Tibial nerve (tissue), 4 donors: ENCODE results near the gene MEIOB. TPM values are rescaled to one million over a fixed set of nuclear protein-coding genes. Genes with fewer than 3 reads are reported as not detected.

Source experiments
- DNase-seq, 2 donors: peaks; one replicate each; pipeline ENCODE4 v3.0.0-alpha.2; 2019; ENCODE audit warnings: low spot score in 2 of 2
- H3K27ac ChIP-seq, 4 donors: fragments of 200-600 bp; sonication (generic) in 3 of 4; one replicate each; pipeline ENCODE4 v1.5.1; 2017 to 2019; ENCODE audit warnings: mild to moderate bottlenecking in 1 of 4
- H3K27me3 ChIP-seq, 2 donors: fragments of 200-600 bp; sonication (generic) in 1 of 2; one replicate each; pipeline versions ENCODE4 v1.5.1 to v1.6.0; 2017 to 2019
- H3K36me3 ChIP-seq, 3 donors: fragments of 200-600 bp; sonication (generic); one replicate each; pipeline ENCODE4 v1.5.1; 2018 to 2019
- H3K4me1 ChIP-seq, 4 donors: fragments of 200-600 bp; sonication (generic) in 3 of 4; one replicate each; pipeline ENCODE4 v1.5.1; 2017 to 2019
- H3K4me3 ChIP-seq, 4 donors: fragments of 200-600 bp; sonication (generic) in 3 of 4; one replicate each; pipeline ENCODE4 v1.5.1; 2017 to 2019; ENCODE audit warnings: mild to moderate bottlenecking in 1 of 4, moderate library complexity in 1 of 4
- H3K9me3 ChIP-seq, 4 donors: fragments of 200-600 bp; sonication (generic) in 3 of 4; one replicate each; pipeline ENCODE4 v1.5.1; 2017 to 2019
- EP300 ChIP-seq, 2 donors: sonication (generic); formaldehyde crosslinking; IDR thresholded peaks; one replicate each; pipeline ENCODE4 v1.6.1; 2017; ENCODE audit warnings: antibody characterized with exemption in 2 of 2, mild to moderate bottlenecking in 1 of 2
- POLR2A ChIP-seq, 2 donors: fragments of 450-650 bp; IDR thresholded peaks; one replicate each; pipeline ENCODE4 v1.6.1; 2017; ENCODE audit warnings: antibody characterized with exemption in 2 of 2, mild to moderate bottlenecking in 2 of 2, moderate library complexity in 2 of 2
- WGBS, 2 donors: methylation state at CpG; one replicate each; pipeline ENCODE4 v1.1.5; 2018; 5-methylcytosine and 5-hydroxymethylcytosine counted together
- total RNA-seq, 4 donors: library from RNA; depleted of rRNA; stranded (reverse); fragments of >200 nt; gene quantifications; one replicate each; pipeline ENCODE4 v1.1.0, GENCODE V29; 2016
- TF ChIP-seq, protein P1 (sequence below), 5 experiments: fragments of 200-600 bp in 3 of 5; fragments of 450-650 bp in 2 of 5; sonication (generic) in 3 of 5; IDR thresholded peaks; one replicate each; pipeline ENCODE4 v1.5.1; 2016 to 2019; ENCODE audit warnings: antibody characterized with exemption in 5 of 5, mild to moderate bottlenecking in 3 of 5, moderate library complexity in 2 of 5

MEIOB gene
- total RNA-seq, 4 donors from 2014 or later: not detected

DNA sequence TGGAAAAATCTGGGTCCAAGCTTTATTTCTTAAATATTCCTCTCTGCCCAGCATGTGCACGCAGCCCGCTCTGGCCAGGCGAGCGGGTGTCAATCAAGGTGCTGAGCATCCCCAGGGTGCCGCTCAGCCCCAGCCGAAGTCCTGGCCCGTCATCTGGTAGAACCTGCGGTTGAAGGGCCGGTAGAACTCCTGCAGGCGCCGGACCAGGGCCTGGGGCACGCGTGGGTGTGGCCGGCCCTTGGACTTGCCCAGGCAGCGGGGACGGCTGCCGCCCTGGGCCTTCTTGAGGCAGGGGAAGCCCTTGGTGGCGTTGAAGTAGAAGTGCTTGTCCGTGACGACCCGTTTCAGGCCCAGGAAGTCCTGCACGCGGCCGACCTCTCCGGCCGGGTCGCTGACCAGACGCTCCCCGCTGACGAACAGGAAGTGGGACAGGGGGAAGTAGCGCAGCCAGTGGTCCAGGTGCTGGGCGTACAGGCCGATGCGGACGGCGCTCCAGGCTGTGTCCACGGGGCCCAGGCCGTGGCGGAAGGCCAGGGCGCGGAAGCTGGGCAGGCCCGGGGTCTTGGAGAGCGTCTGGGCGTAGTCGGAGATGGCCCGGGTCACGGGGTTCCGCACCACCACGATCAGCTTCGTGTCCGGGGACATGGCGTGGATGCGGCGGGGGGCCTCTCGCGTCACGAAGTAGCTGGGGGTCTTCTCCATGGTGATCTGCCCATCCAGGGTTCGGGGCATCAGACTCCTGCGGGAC lies 39.7 kb upstream of the MEIOB start:
- Histone ChIP-seq H3K27ac (no peak overlapping the region), H3K4me1 (no peaks in the 10 kb centered on the region), H3K9me3 (no peaks in the 10 kb centered on the region), H3K4me3 (no peak overlapping the region), H3K27me3 (peaks cover 0 to 74% of the 10 kb centered on the region in 2 donors), H3K36me3 (no peaks in the 10 kb centered on the region)
- TF ChIP-seq EP300 (IDR thresholded peaks at IDR 0.05): no peak
- TF ChIP-seq POLR2A (IDR thresholded peaks at IDR 0.05): no peak
- TF ChIP-seq, protein P1, sequence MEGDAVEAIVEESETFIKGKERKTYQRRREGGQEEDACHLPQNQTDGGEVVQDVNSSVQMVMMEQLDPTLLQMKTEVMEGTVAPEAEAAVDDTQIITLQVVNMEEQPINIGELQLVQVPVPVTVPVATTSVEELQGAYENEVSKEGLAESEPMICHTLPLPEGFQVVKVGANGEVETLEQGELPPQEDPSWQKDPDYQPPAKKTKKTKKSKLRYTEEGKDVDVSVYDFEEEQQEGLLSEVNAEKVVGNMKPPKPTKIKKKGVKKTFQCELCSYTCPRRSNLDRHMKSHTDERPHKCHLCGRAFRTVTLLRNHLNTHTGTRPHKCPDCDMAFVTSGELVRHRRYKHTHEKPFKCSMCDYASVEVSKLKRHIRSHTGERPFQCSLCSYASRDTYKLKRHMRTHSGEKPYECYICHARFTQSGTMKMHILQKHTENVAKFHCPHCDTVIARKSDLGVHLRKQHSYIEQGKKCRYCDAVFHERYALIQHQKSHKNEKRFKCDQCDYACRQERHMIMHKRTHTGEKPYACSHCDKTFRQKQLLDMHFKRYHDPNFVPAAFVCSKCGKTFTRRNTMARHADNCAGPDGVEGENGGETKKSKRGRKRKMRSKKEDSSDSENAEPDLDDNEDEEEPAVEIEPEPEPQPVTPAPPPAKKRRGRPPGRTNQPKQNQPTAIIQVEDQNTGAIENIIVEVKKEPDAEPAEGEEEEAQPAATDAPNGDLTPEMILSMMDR (IDR thresholded peaks at IDR 0.05): no peak
- DNase-seq: no peak
- WGBS, 2 donors: 84 to 90% methylated on average over 15 to 56 of the region's 59 CpGs

DNA sequence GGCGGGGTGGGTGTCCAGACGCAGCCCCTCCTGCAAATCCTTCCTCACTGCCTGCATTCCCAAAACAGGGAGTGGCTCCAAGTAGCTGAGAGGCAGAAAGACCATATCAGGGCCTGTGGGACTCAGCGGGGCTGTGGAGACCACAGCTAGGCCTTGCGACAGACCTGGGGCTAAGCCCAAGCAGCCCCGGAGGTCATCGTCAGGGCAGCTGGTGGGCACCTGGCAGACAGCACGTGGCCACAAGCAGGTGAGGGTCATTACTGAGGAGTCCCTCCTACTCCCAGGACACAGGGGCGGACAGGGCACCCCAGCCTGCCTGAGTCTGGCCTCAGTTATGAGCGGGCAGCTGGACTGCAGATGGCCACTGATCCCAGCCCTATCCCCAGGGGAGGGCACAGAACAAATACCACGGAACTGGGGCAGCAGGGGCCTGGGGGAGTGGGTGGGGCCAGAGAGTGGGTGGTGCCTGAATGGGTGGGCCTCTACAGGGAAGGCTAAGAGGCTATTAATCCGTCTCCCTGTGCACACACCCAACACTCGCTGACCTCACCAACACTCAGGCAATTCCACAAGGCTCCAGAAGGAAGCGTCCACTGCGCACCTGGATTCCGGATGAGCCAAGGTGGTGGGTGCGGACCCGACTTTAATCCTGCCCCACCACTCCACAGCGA lies 37.7 kb upstream of the MEIOB start:
- Histone ChIP-seq H3K27me3 (peaks cover 0 to 71% of the 10 kb centered on the region in 2 donors), H3K4me1 (peaks cover 0 to under 1% (median 0%) of the 10 kb centered on the region in 4 donors), H3K27ac (no peak overlapping the region), H3K4me3 (no peak overlapping the region), H3K9me3 (no peaks in the 10 kb centered on the region), H3K36me3 (no peaks in the 10 kb centered on the region)
- TF ChIP-seq, protein P1 (IDR thresholded peaks at IDR 0.05): no peak
- TF ChIP-seq EP300 (IDR thresholded peaks at IDR 0.05): no peak
- TF ChIP-seq POLR2A (IDR thresholded peaks at IDR 0.05): no peak
- 73 to 77% methylated on average over 13 to 18 of the region's 18 CpGs for WGBS, 2 donors
- DNase-seq: no peak

DNA sequence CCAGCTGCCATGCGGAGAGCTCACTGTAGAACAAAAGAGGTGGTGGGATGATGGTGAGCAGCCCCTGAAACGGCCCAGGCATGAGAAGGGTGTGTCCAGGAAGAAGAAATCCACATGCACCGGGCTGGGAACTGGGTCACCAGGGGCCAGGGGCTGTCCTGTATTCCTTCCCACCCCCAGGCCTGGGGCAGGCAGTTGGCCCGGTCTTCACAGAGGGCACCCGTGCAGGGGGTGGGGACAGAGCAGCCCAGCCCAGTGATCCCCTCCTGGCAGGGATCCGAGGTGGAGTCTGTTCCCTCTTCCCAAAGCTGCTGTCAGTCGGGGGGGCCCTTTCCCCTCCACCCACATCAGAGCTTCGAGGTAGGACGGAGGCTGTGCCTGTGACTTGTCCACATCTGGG lies 37.0 kb upstream of the MEIOB start:
- peaks cover 0 to 71% of the 10 kb centered on the region in 2 donors for H3K27me3 ChIP-seq

DNA sequence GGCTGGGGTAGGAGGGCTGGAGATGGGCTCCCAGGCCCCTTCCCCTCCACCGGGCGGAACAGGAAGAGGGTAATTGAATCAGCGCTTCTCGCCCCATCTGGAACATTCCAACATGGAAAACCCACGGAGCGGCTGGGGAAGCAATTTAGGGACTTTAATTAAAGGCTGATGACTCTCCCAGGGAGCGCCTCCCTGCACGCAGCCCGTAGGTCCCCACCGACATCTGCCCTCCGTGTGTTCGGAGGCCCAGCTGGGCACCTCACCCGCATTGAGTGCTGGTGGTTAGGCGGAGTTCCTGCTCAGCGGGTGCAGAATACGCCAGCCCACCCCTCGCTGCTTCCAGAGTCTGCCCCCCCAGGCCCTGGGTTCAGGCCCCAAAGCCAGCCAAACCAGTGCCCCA lies 36.2 kb upstream of the MEIOB start:
- TF ChIP-seq POLR2A (IDR thresholded peaks at IDR 0.05) (no peak), EP300 (IDR thresholded peaks at IDR 0.05) (no peak)
- TF ChIP-seq, protein P1 (IDR thresholded peaks at IDR 0.05): no peak
- no peak for DNase-seq
- Histone ChIP-seq H3K36me3 (no peaks in the 10 kb centered on the region), H3K27ac (no peak overlapping the region), H3K4me3 (no peak overlapping the region), H3K27me3 (peaks cover 0 to 70% of the 10 kb centered on the region in 2 donors), H3K4me1 (peaks cover 0 to 4% (median 0%) of the 10 kb centered on the region in 4 donors), H3K9me3 (no peaks in the 10 kb centered on the region)
- WGBS, 2 donors: 35 to 47% methylated on average over 16 to 17 of the region's 17 CpGs

More for the DNA sequence above, 37.0 kb upstream of the MEIOB start:
- Histone ChIP-seq H3K9me3 (no peaks in the 10 kb centered on the region), H3K4me1 (peaks cover 0 to 4% (median 0%) of the 10 kb centered on the region in 4 donors), H3K27ac (no peak overlapping the region), H3K4me3 (no peak overlapping the region), H3K36me3 (no peaks in the 10 kb centered on the region)
- TF ChIP-seq POLR2A (IDR thresholded peaks at IDR 0.05): no peak
- no peak for TF ChIP-seq EP300 (IDR thresholded peaks at IDR 0.05)
- TF ChIP-seq, protein P1 (IDR thresholded peaks at IDR 0.05): no peak
- DNase-seq: no peak
- 56 to 63% methylated on average over 8 to 9 of the region's 9 CpGs for WGBS, 2 donors
